Activated naive CD4-positive, alpha-beta T cell treated with anti-CD3 and anti-CD28 coated beads for 36 hours (primary cell): ENCODE measurements around the gene LYPD5. TPM values are rescaled to one million over a fixed set of nuclear protein-coding genes. Genes with fewer than 3 reads are reported as not detected.
"Not testable (repeated sequence)": the region's sequence is repeated elsewhere in the genome, so short reads cannot be mapped to it uniquely, and the experiment has no call there.

ENCODE experiments used
- CTCF ChIA-PET: fragments of 350-600 bp; sonication (Branson Sonifier 250); formaldehyde crosslinking; loops from one replicate; lab custom pipeline; 2021; ENCODE audit warnings: antibody characterized with exemption; lab: Charles Lee
- DNase-seq: peaks from one replicate; pipeline ENCODE4 v3.0.0-alpha.2; 2020
- H3K27ac Mint-ChIP-seq: one replicate; pipeline ENCODE4 v1.8.0; 2021; ENCODE audit warnings: mild to moderate bottlenecking, mixed read lengths
- H3K27me3 Mint-ChIP-seq: one replicate; pipeline ENCODE4 v1.8.0; 2021; ENCODE audit warnings: low read depth, mixed read lengths
- H3K36me3 Mint-ChIP-seq: one replicate; pipeline ENCODE4 v1.8.0; 2021; ENCODE audit warnings: low read depth, mixed read lengths
- H3K4me1 Mint-ChIP-seq: one replicate; pipeline ENCODE4 v1.8.0; 2021; ENCODE audit warnings: low read depth, mixed read lengths
- H3K4me3 Mint-ChIP-seq: one replicate; pipeline ENCODE4 v1.8.0; 2021; ENCODE audit warnings: mild to moderate bottlenecking, moderate library complexity, mixed read lengths
- H3K9me3 Mint-ChIP-seq: one replicate; pipeline ENCODE4 v1.8.0; 2021; ENCODE audit warnings: mixed read lengths
- intact Hi-C: fragments of 100-400 bp; cut with micrococcal nuclease; formaldehyde crosslinking; loops from one replicate; pipeline ENCODE4 v1.15.1; 2023
- total RNA-seq, 2 experiments: library from RNA; stranded (reverse); gene quantifications; one replicate each; pipeline ENCODE4 v1.2.3, GENCODE V29; 2021

The LYPD5 gene
- total RNA-seq, 2 experiments from 2014 or later: 1.3 to 2.0 TPM

GRCh38 chr19:43818500-43818899 is 16.3 kb upstream of the LYPD5 start:
- Mint-ChIP-seq H3K4me3 (no peak overlapping the region), H3K27ac (no peak overlapping the region), H3K4me1 (peaks cover 15% of the 10 kb centered on the region), H3K27me3 (peaks cover 17% of the 10 kb centered on the region), H3K9me3 (no peaks in the 10 kb centered on the region), H3K36me3 (peaks cover 2% of the 10 kb centered on the region)
- DNase-seq: no peak
- intact Hi-C loops: no loop called here
- CTCF ChIA-PET: interaction anchor here (1.3 to 2.3 kb wide), 2 partner anchors 9 to 73 kb away, joined by 3 to 9 read pairs; no protein-coding TSS in a partner anchor

- H3K36me3 Mint-ChIP-seq, H3K4me3 Mint-ChIP-seq, H3K27ac Mint-ChIP-seq, H3K9me3 Mint-ChIP-seq, intact Hi-C loops, DNase-seq: not testable (repeated sequence)
- H3K27me3 Mint-ChIP-seq: peaks cover 17% of the 10 kb centered on the region
- peaks cover 15% of the 10 kb centered on the region for H3K4me1 Mint-ChIP-seq
- CTCF ChIA-PET: interaction anchor here (1.3 to 2.3 kb wide), 2 partner anchors 8 to 72 kb away, joined by 3 to 9 read pairs; no protein-coding TSS in a partner anchor
These were observed 15.2 kb upstream of the LYPD5 start for GRCh38 chr19:43817454-43817853.

- no peak for DNase-seq
- no peaks in the 10 kb centered on the region for H3K36me3 Mint-ChIP-seq
- H3K4me1 Mint-ChIP-seq: peaks cover 4% of the 10 kb centered on the region
- H3K27ac Mint-ChIP-seq: no peak overlapping the region
- intact Hi-C loops: no loop called here
- CTCF ChIA-PET: interaction anchor here (0.7 to 1.0 kb wide), 3 partner anchors 9 to 325 kb away, joined by 4 read pairs; partner anchors contain the start of gene ZNF283
- H3K27me3 Mint-ChIP-seq: peaks cover 4% of the 10 kb centered on the region
- H3K4me3 Mint-ChIP-seq: no peak overlapping the region
- H3K9me3 Mint-ChIP-seq: no peaks in the 10 kb centered on the region
These were observed 12.6 kb upstream of the LYPD5 start for GRCh38 chr19:43814663-43815352.

GRCh38 chr19:43812688-43813087 is 10.4 kb upstream of the LYPD5 start:
- Mint-ChIP-seq H3K9me3 (no peaks in the 10 kb centered on the region), H3K4me3 (no peak overlapping the region), H3K27ac (no peak overlapping the region), H3K4me1 (peaks cover 2% of the 10 kb centered on the region), H3K36me3 (no peaks in the 10 kb centered on the region), H3K27me3 (no peaks in the 10 kb centered on the region)
- no peak for DNase-seq
- CTCF ChIA-PET: interaction anchor here (1.3 kb wide), 1 partner anchor 160 kb away, joined by 3 read pairs; no protein-coding TSS in a partner anchor
- intact Hi-C loops: no loop called here

GRCh38 chr19:43812259-43812658 is 10.0 kb upstream of the LYPD5 start:
- intact Hi-C loops: no loop called here
- H3K4me1 Mint-ChIP-seq: peaks cover 2% of the 10 kb centered on the region
- no peaks in the 10 kb centered on the region for H3K9me3 Mint-ChIP-seq
- H3K27me3 Mint-ChIP-seq: peaks cover 3% of the 10 kb centered on the region
- no peaks in the 10 kb centered on the region for H3K36me3 Mint-ChIP-seq
- H3K27ac Mint-ChIP-seq: no peak overlapping the region
- no peak for DNase-seq
- no peak overlapping the region for H3K4me3 Mint-ChIP-seq
- CTCF ChIA-PET: interaction anchor here (1.3 kb wide), 1 partner anchor 160 kb away, joined by 3 read pairs; no protein-coding TSS in a partner anchor

GRCh38 chr19:43811837-43812236 is 9.6 kb upstream of the LYPD5 start:
- no peak overlapping the region for H3K4me3 Mint-ChIP-seq
- peaks cover 3% of the 10 kb centered on the region for H3K27me3 Mint-ChIP-seq
- H3K36me3 Mint-ChIP-seq: no peaks in the 10 kb centered on the region
- intact Hi-C loops: no loop called here
- no peak for DNase-seq
- H3K27ac Mint-ChIP-seq: no peak overlapping the region
- CTCF ChIA-PET: no interaction called here
- no peaks in the 10 kb centered on the region for H3K9me3 Mint-ChIP-seq
- H3K4me1 Mint-ChIP-seq: peaks cover 2% of the 10 kb centered on the region

- Mint-ChIP-seq H3K4me3 (no peak overlapping the region), H3K27ac (no peak overlapping the region), H3K36me3 (no peaks in the 10 kb centered on the region), H3K9me3 (no peaks in the 10 kb centered on the region), H3K4me1 (peaks cover 2% of the 10 kb centered on the region), H3K27me3 (peaks cover 3% of the 10 kb centered on the region)
- no peak for DNase-seq
- CTCF ChIA-PET: interaction anchor here (0.6 to 2.5 kb wide), 16 partner anchors 9 to 674 kb away, joined by 3 to 12 read pairs (median 4); partner anchors contain the start of genes IRGQ and KCNN4
- intact Hi-C loops: loop anchor here (1.0 to 5.0 kb wide), 5 partner anchors 25 to 378 kb away; no protein-coding TSS in a partner anchor
These were observed 7.8 kb upstream of the LYPD5 start for GRCh38 chr19:43809762-43810696.

- DNase-seq: no peak
- no peak overlapping the region for H3K27ac Mint-ChIP-seq
- H3K4me3 Mint-ChIP-seq: no peak overlapping the region
- H3K4me1 Mint-ChIP-seq: no peaks in the 10 kb centered on the region
- CTCF ChIA-PET: interaction anchor here (0.5 to 0.9 kb wide), 3 partner anchors 30 to 213 kb away, joined by 3 to 7 read pairs (median 7); no protein-coding TSS in a partner anchor
- H3K9me3 Mint-ChIP-seq: no peaks in the 10 kb centered on the region
- intact Hi-C loops: loop anchor here (5.0 kb wide), 2 partner anchors 360 to 375 kb away; no protein-coding TSS in a partner anchor
- peaks cover 3% of the 10 kb centered on the region for H3K27me3 Mint-ChIP-seq
- H3K36me3 Mint-ChIP-seq: no peaks in the 10 kb centered on the region
These were observed 5.4 kb upstream of the LYPD5 start for GRCh38 chr19:43807651-43808050.

- DNase-seq: no peak
- no peaks in the 10 kb centered on the region for H3K9me3 Mint-ChIP-seq
- no peak overlapping the region for H3K4me3 Mint-ChIP-seq
- intact Hi-C loops: loop anchor here (5.0 kb wide), 2 partner anchors 360 to 375 kb away; no protein-coding TSS in a partner anchor
- H3K36me3 Mint-ChIP-seq: no peaks in the 10 kb centered on the region
- peaks cover 3% of the 10 kb centered on the region for H3K27me3 Mint-ChIP-seq
- CTCF ChIA-PET: interaction anchor here (0.9 to 1.3 kb wide), 3 partner anchors 8 to 139 kb away, joined by 3 to 4 read pairs (median 4); no protein-coding TSS in a partner anchor
- H3K27ac Mint-ChIP-seq: no peak overlapping the region
- no peaks in the 10 kb centered on the region for H3K4me1 Mint-ChIP-seq
These were observed 4.6 kb upstream of the LYPD5 start for GRCh38 chr19:43806848-43807247.

- not testable (repeated sequence) for H3K36me3 Mint-ChIP-seq, H3K27ac Mint-ChIP-seq, H3K4me1 Mint-ChIP-seq, H3K4me3 Mint-ChIP-seq, DNase-seq, H3K9me3 Mint-ChIP-seq, H3K27me3 Mint-ChIP-seq
- intact Hi-C loops: loop anchor here (5.0 kb wide), 2 partner anchors 359 to 374 kb away; no protein-coding TSS in a partner anchor
- CTCF ChIA-PET: interaction anchor here (1.2 to 1.3 kb wide), 2 partner anchors 8 to 61 kb away, joined by 4 read pairs; no protein-coding TSS in a partner anchor
These were observed 4.2 kb upstream of the LYPD5 start for GRCh38 chr19:43806401-43806800.

GRCh38 chr19:43804432-43804831 is 2.2 kb upstream of the LYPD5 start:
- Mint-ChIP-seq H3K27me3 (peaks cover 3% of the 10 kb centered on the region), H3K27ac (no peak overlapping the region), H3K4me1 (no peaks in the 10 kb centered on the region), H3K4me3 (no peak overlapping the region), H3K36me3 (no peaks in the 10 kb centered on the region), H3K9me3 (no peaks in the 10 kb centered on the region)
- intact Hi-C loops: no loop called here
- CTCF ChIA-PET: no interaction called here
- no peak for DNase-seq
